ENCODE measurements around the gene GPR176.

Gene GPR176

GRCh38 chr15:39781147-39781966 lies 138.7 kb downstream of the GPR176 start:
- no peak for DNase-seq

- DNase-seq, result no peak
Measured at GRCh38 chr15:39778021-39778420, 142.0 kb downstream of the GPR176 start.

GRCh38 chr15:39777496-39777895 lies 142.6 kb downstream of the GPR176 start:
- no peak for DNase-seq

- no peak for DNase-seq
Measured at GRCh38 chr15:39776068-39776467, 144.0 kb downstream of the GPR176 start.

- DNase-seq, result peak; percentile 24 to 44
Measured at GRCh38 chr15:39774688-39775267, 145.3 kb downstream of the GPR176 start.

GRCh38 chr15:39770748-39771689 lies 149.0 kb downstream of the GPR176 start:
- no peak for DNase-seq

- DNase-seq, result no peak
Measured at GRCh38 chr15:39767921-39768320, 152.1 kb downstream of the GPR176 start.

GRCh38 chr15:39761006-39761405 lies 159.1 kb downstream of the GPR176 start:
- DNase-seq, result no peak

GRCh38 chr15:39756806-39757522 lies 163.1 kb downstream of the GPR176 start:
- DNase-seq, result peak in 1 of 2 donors; percentile 62

GRCh38 chr15:39752991-39753390 lies 167.1 kb downstream of the GPR176 start:
- no peak for DNase-seq

GRCh38 chr15:39752246-39752645 lies 167.8 kb downstream of the GPR176 start:
- DNase-seq, result no peak
